ENCODE results near the gene ENAH. TPM values are rescaled to one million over a fixed set of nuclear protein-coding genes. Genes with fewer than 3 reads are reported as not detected.

The ENAH gene
- total and polyA plus RNA-seq, 2 experiments from 2014 or later: 109 to 184 TPM

GRCh38 chr1:225534772-225535171, 118.2 kb downstream of the ENAH start:
- peaks cover 6% of the 10 kb centered on the region; the same call in 1 of the 2 replicates for H3K36me3 ChIP-seq (ENCODE audit: insufficient read depth)
- no peak overlapping the region for H3K4me3 ChIP-seq
- DNase-seq (ENCODE audit: low spot score): no peak
- Mint-ChIP-seq H3K27me3 (ENCODE audit: insufficient read depth, low read depth, poor library complexity) (no peaks in the 10 kb centered on the region), H3K4me3 (no peak overlapping the region), H3K36me3 (ENCODE audit: low read depth) (no peaks in the 10 kb centered on the region), H3K9me3 (no peaks in the 10 kb centered on the region), H3K4me1 (peaks cover 71% of the 10 kb centered on the region), H3K27ac (peak overlapping the region; percentile 31; the same call in 1 of the 2 replicates)
- no peaks in the 10 kb centered on the region for H3K27me3 ChIP-seq (ENCODE audit: insufficient read depth)
- ATAC-seq: no peak
- no peak overlapping the region for H2AFZ ChIP-seq
- peaks cover 100% of the 10 kb centered on the region for H3K79me2 ChIP-seq (replicated peaks; ENCODE audit: insufficient read depth)
- H3K4me2 ChIP-seq: no peak overlapping the region
- peaks cover 23% of the 10 kb centered on the region for H4K20me1 ChIP-seq (replicated peaks; ENCODE audit: insufficient read depth)
- H3K27ac ChIP-seq (ENCODE audit: low read depth): no peak overlapping the region
- no peaks in the 10 kb centered on the region for H3K9me2 ChIP-seq (ENCODE audit: insufficient read depth)
- H3K4me1 ChIP-seq (ENCODE audit: insufficient read depth): peaks cover 81% of the 10 kb centered on the region
- H3F3A ChIP-seq (replicated peaks; ENCODE audit: low read depth): no peaks in the 10 kb centered on the region
- TF ChIP-seq ZNF114 (CRISPR knock-in tag; IDR thresholded peaks at IDR 0.05) (no peak), CTCF (conservative IDR thresholded peaks at IDR 0.05; ENCODE audit: low read depth in 2 of 2) (no peak), NANOG (IDR thresholded peaks at IDR 0.05; ENCODE audit: borderline replicate concordance) (no peak), JUNB (IDR thresholded peaks at IDR 0.05; ENCODE audit: unreplicated experiment) (no peak), POLR2AphosphoS5 (IDR thresholded peaks at IDR 0.05; ENCODE audit: low read depth) (no peak)
- TF ChIP-seq, protein P1, sequence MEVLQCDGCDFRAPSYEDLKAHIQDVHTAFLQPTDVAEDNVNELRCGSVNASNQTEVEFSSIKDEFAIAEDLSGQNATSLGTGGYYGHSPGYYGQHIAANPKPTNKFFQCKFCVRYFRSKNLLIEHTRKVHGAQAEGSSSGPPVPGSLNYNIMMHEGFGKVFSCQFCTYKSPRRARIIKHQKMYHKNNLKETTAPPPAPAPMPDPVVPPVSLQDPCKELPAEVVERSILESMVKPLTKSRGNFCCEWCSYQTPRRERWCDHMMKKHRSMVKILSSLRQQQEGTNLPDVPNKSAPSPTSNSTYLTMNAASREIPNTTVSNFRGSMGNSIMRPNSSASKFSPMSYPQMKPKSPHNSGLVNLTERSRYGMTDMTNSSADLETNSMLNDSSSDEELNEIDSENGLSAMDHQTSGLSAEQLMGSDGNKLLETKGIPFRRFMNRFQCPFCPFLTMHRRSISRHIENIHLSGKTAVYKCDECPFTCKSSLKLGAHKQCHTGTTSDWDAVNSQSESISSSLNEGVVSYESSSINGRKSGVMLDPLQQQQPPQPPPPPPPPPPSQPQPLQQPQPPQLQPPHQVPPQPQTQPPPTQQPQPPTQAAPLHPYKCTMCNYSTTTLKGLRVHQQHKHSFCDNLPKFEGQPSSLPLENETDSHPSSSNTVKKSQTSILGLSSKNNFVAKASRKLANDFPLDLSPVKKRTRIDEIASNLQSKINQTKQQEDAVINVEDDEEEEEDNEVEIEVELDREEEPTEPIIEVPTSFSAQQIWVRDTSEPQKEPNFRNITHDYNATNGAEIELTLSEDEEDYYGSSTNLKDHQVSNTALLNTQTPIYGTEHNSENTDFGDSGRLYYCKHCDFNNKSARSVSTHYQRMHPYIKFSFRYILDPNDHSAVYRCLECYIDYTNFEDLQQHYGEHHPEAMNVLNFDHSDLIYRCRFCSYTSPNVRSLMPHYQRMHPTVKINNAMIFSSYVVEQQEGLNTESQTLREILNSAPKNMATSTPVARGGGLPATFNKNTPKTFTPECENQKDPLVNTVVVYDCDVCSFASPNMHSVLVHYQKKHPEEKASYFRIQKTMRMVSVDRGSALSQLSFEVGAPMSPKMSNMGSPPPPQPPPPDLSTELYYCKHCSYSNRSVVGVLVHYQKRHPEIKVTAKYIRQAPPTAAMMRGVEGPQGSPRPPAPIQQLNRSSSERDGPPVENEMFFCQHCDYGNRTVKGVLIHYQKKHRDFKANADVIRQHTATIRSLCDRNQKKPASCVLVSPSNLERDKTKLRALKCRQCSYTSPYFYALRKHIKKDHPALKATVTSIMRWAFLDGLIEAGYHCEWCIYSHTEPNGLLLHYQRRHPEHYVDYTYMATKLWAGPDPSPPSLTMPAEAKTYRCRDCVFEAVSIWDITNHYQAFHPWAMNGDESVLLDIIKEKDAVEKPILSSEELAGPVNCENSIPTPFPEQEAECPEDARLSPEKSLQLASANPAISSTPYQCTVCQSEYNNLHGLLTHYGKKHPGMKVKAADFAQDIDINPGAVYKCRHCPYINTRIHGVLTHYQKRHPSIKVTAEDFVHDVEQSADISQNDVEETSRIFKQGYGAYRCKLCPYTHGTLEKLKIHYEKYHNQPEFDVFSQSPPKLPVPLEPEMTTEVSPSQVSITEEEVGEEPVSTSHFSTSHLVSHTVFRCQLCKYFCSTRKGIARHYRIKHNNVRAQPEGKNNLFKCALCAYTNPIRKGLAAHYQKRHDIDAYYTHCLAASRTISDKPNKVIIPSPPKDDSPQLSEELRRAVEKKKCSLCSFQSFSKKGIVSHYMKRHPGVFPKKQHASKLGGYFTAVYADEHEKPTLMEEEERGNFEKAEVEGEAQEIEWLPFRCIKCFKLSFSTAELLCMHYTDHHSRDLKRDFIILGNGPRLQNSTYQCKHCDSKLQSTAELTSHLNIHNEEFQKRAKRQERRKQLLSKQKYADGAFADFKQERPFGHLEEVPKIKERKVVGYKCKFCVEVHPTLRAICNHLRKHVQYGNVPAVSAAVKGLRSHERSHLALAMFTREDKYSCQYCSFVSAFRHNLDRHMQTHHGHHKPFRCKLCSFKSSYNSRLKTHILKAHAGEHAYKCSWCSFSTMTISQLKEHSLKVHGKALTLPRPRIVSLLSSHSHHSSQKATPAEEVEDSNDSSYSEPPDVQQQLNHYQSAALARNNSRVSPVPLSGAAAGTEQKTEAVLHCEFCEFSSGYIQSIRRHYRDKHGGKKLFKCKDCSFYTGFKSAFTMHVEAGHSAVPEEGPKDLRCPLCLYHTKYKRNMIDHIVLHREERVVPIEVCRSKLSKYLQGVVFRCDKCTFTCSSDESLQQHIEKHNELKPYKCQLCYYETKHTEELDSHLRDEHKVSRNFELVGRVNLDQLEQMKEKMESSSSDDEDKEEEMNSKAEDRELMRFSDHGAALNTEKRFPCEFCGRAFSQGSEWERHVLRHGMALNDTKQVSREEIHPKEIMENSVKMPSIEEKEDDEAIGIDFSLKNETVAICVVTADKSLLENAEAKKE (CRISPR knock-in tag; IDR thresholded peaks at IDR 0.05): no peak
